Liver (tissue), 9 donors: ENCODE data around the gene KCNMA1. TPM values are rescaled to one million over a fixed set of nuclear protein-coding genes. Genes with fewer than 3 reads are reported as not detected.

Source experiments
- DNase-seq: peaks from one replicate; pipeline ENCODE4 v3.0.0-alpha.2; 2017; ENCODE audit warnings: low spot score
- H3K27ac ChIP-seq, 2 donors: one replicate each; pipeline ENCODE4 v1.7.0; 2013; ENCODE audit warnings: inconsistent platforms in 2 of 2, low read length in 2 of 2, control low read depth in 1 of 2, low read depth in 1 of 2, mild to moderate bottlenecking in 1 of 2
- H3K27me3 ChIP-seq, 4 donors: one replicate each; pipeline versions ENCODE4 v1.6.1 to v1.7.0; 2013; ENCODE audit warnings: low read length in 3 of 4, inconsistent platforms in 1 of 4, mild to moderate bottlenecking in 1 of 4, moderate library complexity in 1 of 4; ENCODE audit not compliant: control insufficient read depth in 4 of 4, insufficient read depth in 4 of 4
- H3K36me3 ChIP-seq, 4 donors: one replicate each; pipeline versions ENCODE4 v1.6.1 to v1.7.0; 2013; ENCODE audit warnings: low read length in 3 of 4, mild to moderate bottlenecking in 3 of 4, low read depth in 1 of 4, moderate library complexity in 1 of 4; ENCODE audit not compliant: control insufficient read depth in 4 of 4, insufficient read depth in 3 of 4
- H3K4me1 ChIP-seq, 4 donors: one replicate each; pipeline versions ENCODE4 v1.6.1 to v1.7.0; 2013; ENCODE audit warnings: low read length in 3 of 4, mild to moderate bottlenecking in 3 of 4, moderate library complexity in 1 of 4; ENCODE audit not compliant: control insufficient read depth in 4 of 4, insufficient read depth in 4 of 4
- H3K4me3 ChIP-seq, 3 donors: one replicate each; pipeline versions ENCODE4 v1.6.1 to v1.7.0; 2013; ENCODE audit warnings: low read length in 3 of 3, control low read depth in 1 of 3, low read depth in 1 of 3, mild to moderate bottlenecking in 1 of 3
- H3K9ac ChIP-seq, 2 donors: one replicate each; pipeline ENCODE4 v1.7.0; 2013; ENCODE audit warnings: low read length in 2 of 2, mild to moderate bottlenecking in 2 of 2, moderate library complexity in 2 of 2, control low read depth in 1 of 2, low read depth in 1 of 2
- H3K9me3 ChIP-seq, 4 donors: one replicate each; pipeline versions ENCODE4 v1.6.1 to v1.7.0; 2013; ENCODE audit warnings: low read length in 3 of 4; ENCODE audit not compliant: control insufficient read depth in 4 of 4
- EGR1 ChIP-seq, 2 donors: IDR thresholded peaks; 2 replicates each; pipeline ENCODE4 v1.6.1; 2016 to 2018; ENCODE audit warnings: antibody characterized with exemption in 2 of 2, low read depth in 2 of 2
- FOXA1 ChIP-seq: IDR thresholded peaks from 2 replicates; pipeline ENCODE4 v1.6.1; 2016; ENCODE audit warnings: antibody characterized with exemption
- FOXA2 ChIP-seq: IDR thresholded peaks from 2 replicates; pipeline ENCODE4 v1.6.1; 2016; ENCODE audit warnings: antibody characterized with exemption
- GABPA ChIP-seq, 2 donors: IDR thresholded peaks in 1 of 2; conservative IDR thresholded peaks in 1 of 2; 2 replicates each; pipeline ENCODE4 v1.6.1; 2016; ENCODE audit warnings: antibody characterized with exemption in 2 of 2, mild to moderate bottlenecking in 1 of 2, moderate library complexity in 1 of 2
- HNF4A ChIP-seq, 2 donors: conservative IDR thresholded peaks; 2 replicates each; pipeline ENCODE4 v1.6.1; 2016; ENCODE audit warnings: antibody characterized with exemption in 2 of 2, mild to moderate bottlenecking in 2 of 2
- HNF4G ChIP-seq: IDR thresholded peaks from 2 replicates; pipeline ENCODE4 v1.6.1; 2016; ENCODE audit warnings: antibody characterized with exemption
- JUND ChIP-seq, 2 donors: IDR thresholded peaks; 2 replicates each; pipeline ENCODE4 v1.6.1; 2016; ENCODE audit warnings: antibody characterized with exemption in 2 of 2
- NR2F2 ChIP-seq: IDR thresholded peaks from 2 replicates; pipeline ENCODE4 v1.6.1; 2016; ENCODE audit warnings: antibody characterized with exemption
- RAD21 ChIP-seq, 2 donors: IDR thresholded peaks; 2 replicates each; pipeline ENCODE4 v1.6.1; 2016; ENCODE audit warnings: antibody characterized with exemption in 2 of 2, mild to moderate bottlenecking in 2 of 2
- RXRA ChIP-seq, 2 donors: IDR thresholded peaks; 2 replicates each; pipeline ENCODE4 v1.6.1; 2017 to 2018; ENCODE audit warnings: antibody characterized with exemption in 2 of 2, mild to moderate bottlenecking in 1 of 2
- SP1 ChIP-seq: IDR thresholded peaks from 2 replicates; pipeline ENCODE4 v1.6.1; 2018; ENCODE audit warnings: antibody characterized with exemption, mild to moderate bottlenecking
- TAF1 ChIP-seq: conservative IDR thresholded peaks from 2 replicates; pipeline ENCODE4 v1.6.1; 2016; ENCODE audit warnings: antibody characterized with exemption, mild to moderate bottlenecking
- YY1 ChIP-seq: IDR thresholded peaks from 2 replicates; pipeline ENCODE4 v1.6.1; 2016; ENCODE audit warnings: antibody characterized with exemption, mild to moderate bottlenecking
- WGBS: extraction: QIAGEN DNeasy Blood & Tissue Kit; methylation state at CpG from one replicate; pipeline ENCODE4 v1.1.7; 2013; 5-methylcytosine and 5-hydroxymethylcytosine counted together
- polyA plus RNA-seq, 2 donors: library from polyadenylated mRNA; stranded (reverse) in 1 of 2; unstranded in 1 of 2; fragments of 200-250 nt in 1 of 2; fragments of >200 nt in 1 of 2; fragmentation: Nextera tagmentation in 1 of 2; extraction: Ambion mirVana in 1 of 2; gene quantifications; one replicate each; pipeline versions ENCODE4 v1.2.1 to v1.2.3, GENCODE V29; 2013 to 2015
- total RNA-seq, 2 donors: library from RNA; depleted of rRNA; stranded (reverse); fragments of >200 nt; gene quantifications; one replicate each; pipeline ENCODE4 v1.2.3, GENCODE V29; 2014
- TF ChIP-seq, protein P1 (sequence below): fragments of 150-350 bp; IDR thresholded peaks from 2 replicates; pipeline ENCODE4 v1.5.1; 2017; ENCODE audit warnings: improper control_type of control experiment, low read depth, low read length; ENCODE audit not compliant: missing input control
- TF ChIP-seq, protein P2 (sequence below): IDR thresholded peaks from 2 replicates; pipeline ENCODE4 v1.6.1; 2016; ENCODE audit warnings: antibody characterized with exemption
- TF ChIP-seq, protein P3 (sequence below): IDR thresholded peaks from 2 replicates; pipeline ENCODE4 v1.6.1; 2016; ENCODE audit warnings: antibody characterized with exemption
- TF ChIP-seq, protein P4 (sequence below): IDR thresholded peaks from 2 replicates; pipeline ENCODE4 v1.6.1; 2016; ENCODE audit warnings: antibody characterized with exemption
- donor health status: healthy.
- donor health status: healthy.
- donor health status: healthy.
- donor health status: healthy.
- donor health status: healthy.

Gene KCNMA1
- total and polyA plus RNA-seq, 4 donors: 2.5 to 9.7 (median 4.7) TPM

DNA sequence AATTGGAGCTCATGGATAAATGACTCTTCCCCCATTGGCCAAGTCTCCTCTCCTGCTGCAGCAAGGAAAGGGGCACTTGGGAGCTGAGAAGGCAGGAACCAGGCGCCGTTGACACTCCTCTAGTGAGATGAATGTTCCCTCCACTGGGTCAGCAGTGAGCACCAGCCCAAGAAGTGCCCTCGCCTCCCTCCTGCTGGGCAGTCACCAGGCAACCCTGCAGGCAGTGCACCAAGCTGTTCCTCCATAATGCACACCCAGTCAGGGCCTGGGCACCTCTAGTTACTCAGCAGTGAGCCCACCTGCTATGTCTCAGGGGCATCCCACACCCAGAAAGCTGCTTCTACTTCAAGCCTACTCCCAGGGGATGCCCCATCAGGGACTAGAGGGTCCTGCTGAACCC lies 84.3 kb downstream of the KCNMA1 start:
- TF ChIP-seq GABPA (IDR thresholded peaks at IDR 0.05 in 1 of 2, conservative IDR thresholded peaks at IDR 0.05 in 1 of 2) (no peak), JUND (IDR thresholded peaks at IDR 0.05) (no peak), NR2F2 (no peak), RAD21 (IDR thresholded peaks at IDR 0.05) (no peak), HNF4A (conservative IDR thresholded peaks at IDR 0.05) (no peak)
- TF ChIP-seq, protein P1, sequence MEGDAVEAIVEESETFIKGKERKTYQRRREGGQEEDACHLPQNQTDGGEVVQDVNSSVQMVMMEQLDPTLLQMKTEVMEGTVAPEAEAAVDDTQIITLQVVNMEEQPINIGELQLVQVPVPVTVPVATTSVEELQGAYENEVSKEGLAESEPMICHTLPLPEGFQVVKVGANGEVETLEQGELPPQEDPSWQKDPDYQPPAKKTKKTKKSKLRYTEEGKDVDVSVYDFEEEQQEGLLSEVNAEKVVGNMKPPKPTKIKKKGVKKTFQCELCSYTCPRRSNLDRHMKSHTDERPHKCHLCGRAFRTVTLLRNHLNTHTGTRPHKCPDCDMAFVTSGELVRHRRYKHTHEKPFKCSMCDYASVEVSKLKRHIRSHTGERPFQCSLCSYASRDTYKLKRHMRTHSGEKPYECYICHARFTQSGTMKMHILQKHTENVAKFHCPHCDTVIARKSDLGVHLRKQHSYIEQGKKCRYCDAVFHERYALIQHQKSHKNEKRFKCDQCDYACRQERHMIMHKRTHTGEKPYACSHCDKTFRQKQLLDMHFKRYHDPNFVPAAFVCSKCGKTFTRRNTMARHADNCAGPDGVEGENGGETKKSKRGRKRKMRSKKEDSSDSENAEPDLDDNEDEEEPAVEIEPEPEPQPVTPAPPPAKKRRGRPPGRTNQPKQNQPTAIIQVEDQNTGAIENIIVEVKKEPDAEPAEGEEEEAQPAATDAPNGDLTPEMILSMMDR: no peak
- TF ChIP-seq, protein P2, sequence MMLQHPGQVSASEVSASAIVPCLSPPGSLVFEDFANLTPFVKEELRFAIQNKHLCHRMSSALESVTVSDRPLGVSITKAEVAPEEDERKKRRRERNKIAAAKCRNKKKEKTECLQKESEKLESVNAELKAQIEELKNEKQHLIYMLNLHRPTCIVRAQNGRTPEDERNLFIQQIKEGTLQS: no peak
- TF ChIP-seq, protein P3, sequence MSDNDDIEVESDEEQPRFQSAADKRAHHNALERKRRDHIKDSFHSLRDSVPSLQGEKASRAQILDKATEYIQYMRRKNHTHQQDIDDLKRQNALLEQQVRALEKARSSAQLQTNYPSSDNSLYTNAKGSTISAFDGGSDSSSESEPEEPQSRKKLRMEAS: no peak
- WGBS: 94% methylated on average over 3 of the region's 3 CpGs
- Histone ChIP-seq H3K27ac (no peak overlapping the region), H3K4me1 (peaks cover 1 to 30% (median 23%) of the 10 kb centered on the region in 4 donors), H3K4me3 (no peak overlapping the region), H3K9me3 (no peaks in the 10 kb centered on the region), H3K27me3 (no peaks in the 10 kb centered on the region), H3K36me3 (no peaks in the 10 kb centered on the region), H3K9ac (no peak overlapping the region)
- no peak for DNase-seq

DNA sequence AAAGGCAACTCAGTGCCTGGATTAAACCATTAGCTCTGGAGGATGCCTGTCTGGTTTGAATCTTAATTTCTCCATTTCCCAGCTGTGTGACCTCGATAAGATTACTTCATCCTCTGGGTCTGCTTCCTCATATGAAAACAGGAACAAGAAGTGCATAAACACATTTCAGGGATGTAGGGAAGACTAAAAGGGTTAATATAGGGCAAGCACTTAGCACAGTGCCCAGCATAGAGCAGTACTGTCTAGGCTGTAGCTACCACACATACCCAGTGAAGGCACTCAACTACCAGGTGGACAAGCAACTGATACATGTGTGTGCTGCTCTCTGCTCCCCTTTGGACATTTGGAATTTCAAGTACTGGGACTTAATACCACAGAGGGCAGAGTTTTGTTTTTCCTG lies 85.4 kb downstream of the KCNMA1 start:
- Histone ChIP-seq H3K36me3 (no peaks in the 10 kb centered on the region), H3K9ac (no peak overlapping the region), H3K9me3 (no peaks in the 10 kb centered on the region), H3K4me3 (no peak overlapping the region), H3K27me3 (no peaks in the 10 kb centered on the region), H3K4me1 (peaks cover 1 to 29% (median 23%) of the 10 kb centered on the region in 4 donors), H3K27ac (no peak overlapping the region)
- TF ChIP-seq RAD21 (IDR thresholded peaks at IDR 0.05) (peak in 1 of 2 donors; percentile 7), RXRA (IDR thresholded peaks at IDR 0.05) (peak in 1 of 2 donors; percentile 13), HNF4G (no peak)
- DNase-seq: no peak
- 74% methylated on average over 1 of the region's 1 CpG for WGBS

DNA sequence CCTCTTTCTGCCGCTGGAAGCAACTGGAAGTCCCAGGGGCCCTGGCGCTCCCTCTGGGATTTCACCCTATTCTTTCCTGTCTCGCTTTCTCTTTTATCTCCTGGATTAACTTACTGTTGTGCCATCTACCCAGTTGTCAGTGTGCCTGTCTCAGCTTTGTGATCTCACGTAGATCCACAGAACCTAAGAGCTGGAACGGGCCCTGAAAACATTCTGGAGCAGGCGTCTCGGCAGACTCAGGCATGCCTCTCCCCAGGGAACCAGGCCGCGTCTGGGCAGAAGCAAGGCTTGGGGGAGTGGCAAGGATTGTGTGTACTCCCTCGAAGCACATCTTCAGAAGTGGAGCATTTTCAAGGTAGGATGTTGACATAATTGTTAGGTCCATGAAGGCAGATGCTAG lies 87.2 kb downstream of the KCNMA1 start:
- 92% methylated on average over 10 of the region's 10 CpGs for WGBS
- no peak overlapping the region for H3K4me3 ChIP-seq
- H3K36me3 ChIP-seq: no peaks in the 10 kb centered on the region
- H3K9me3 ChIP-seq: no peaks in the 10 kb centered on the region
- no peak for DNase-seq
- H3K27ac ChIP-seq: no peak overlapping the region
- no peaks in the 10 kb centered on the region for H3K27me3 ChIP-seq
- peaks cover 0 to 20% (median 13%) of the 10 kb centered on the region in 4 donors for H3K4me1 ChIP-seq
- TF ChIP-seq TAF1: no peak
- no peak for TF ChIP-seq FOXA1
- TF ChIP-seq EGR1 (IDR thresholded peaks at IDR 0.05; ENCODE audit: low read depth in 2 of 2): no peak
- TF ChIP-seq SP1: no peak
- TF ChIP-seq RAD21 (IDR thresholded peaks at IDR 0.05): no peak
- TF ChIP-seq RXRA (IDR thresholded peaks at IDR 0.05): no peak
- no peak for TF ChIP-seq FOXA2
- TF ChIP-seq NR2F2: no peak
- no peak for TF ChIP-seq HNF4A (conservative IDR thresholded peaks at IDR 0.05)
- TF ChIP-seq, protein P3: no peak
- TF ChIP-seq GABPA (IDR thresholded peaks at IDR 0.05 in 1 of 2, conservative IDR thresholded peaks at IDR 0.05 in 1 of 2): no peak
- no peak for TF ChIP-seq JUND (IDR thresholded peaks at IDR 0.05)
- TF ChIP-seq, protein P4, sequence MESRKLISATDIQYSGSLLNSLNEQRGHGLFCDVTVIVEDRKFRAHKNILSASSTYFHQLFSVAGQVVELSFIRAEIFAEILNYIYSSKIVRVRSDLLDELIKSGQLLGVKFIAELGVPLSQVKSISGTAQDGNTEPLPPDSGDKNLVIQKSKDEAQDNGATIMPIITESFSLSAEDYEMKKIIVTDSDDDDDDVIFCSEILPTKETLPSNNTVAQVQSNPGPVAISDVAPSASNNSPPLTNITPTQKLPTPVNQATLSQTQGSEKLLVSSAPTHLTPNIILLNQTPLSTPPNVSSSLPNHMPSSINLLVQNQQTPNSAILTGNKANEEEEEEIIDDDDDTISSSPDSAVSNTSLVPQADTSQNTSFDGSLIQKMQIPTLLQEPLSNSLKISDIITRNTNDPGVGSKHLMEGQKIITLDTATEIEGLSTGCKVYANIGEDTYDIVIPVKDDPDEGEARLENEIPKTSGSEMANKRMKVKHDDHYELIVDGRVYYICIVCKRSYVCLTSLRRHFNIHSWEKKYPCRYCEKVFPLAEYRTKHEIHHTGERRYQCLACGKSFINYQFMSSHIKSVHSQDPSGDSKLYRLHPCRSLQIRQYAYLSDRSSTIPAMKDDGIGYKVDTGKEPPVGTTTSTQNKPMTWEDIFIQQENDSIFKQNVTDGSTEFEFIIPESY: no peak
- no peak for TF ChIP-seq YY1
- no peak for TF ChIP-seq HNF4G
- H3K9ac ChIP-seq: no peak overlapping the region
